GM10248 (cell line): ENCODE measurements around the gene KRCC1.
"Not testable (repeated sequence)": the region's sequence is repeated elsewhere in the genome, so short reads cannot be mapped to it uniquely, and the experiment has no call there.

Experiments
- CTCF ChIA-PET: fragments of 300-600 bp; sonication (Branson Sonifier 250); formaldehyde crosslinking; extraction: SDS; loops from one replicate; lab custom pipeline; 2021; ENCODE audit warnings: antibody characterized with exemption; lab: Yijun Ruan, JAX
- POLR2A ChIA-PET: fragments of 350-650 bp; sonication (Branson Sonifier 250); formaldehyde crosslinking; extraction: SDS; loops from one replicate; lab custom pipeline; 2020; ENCODE audit warnings: antibody characterized with exemption; lab: Yijun Ruan, JAX
- DNase-seq: peaks from one replicate; pipeline ENCODE4 v3.0.0; 2012; ENCODE audit errors: extremely low spot score
- TF ChIP-seq, protein P1 (sequence below): IDR thresholded peaks from 2 replicates; pipeline ENCODE4 v1.5.1; 2012; ENCODE audit warnings: mild to moderate bottlenecking, low read depth; ENCODE audit errors: extremely low read depth, missing control alignments, control extremely low read depth

Gene KRCC1

DNA sequence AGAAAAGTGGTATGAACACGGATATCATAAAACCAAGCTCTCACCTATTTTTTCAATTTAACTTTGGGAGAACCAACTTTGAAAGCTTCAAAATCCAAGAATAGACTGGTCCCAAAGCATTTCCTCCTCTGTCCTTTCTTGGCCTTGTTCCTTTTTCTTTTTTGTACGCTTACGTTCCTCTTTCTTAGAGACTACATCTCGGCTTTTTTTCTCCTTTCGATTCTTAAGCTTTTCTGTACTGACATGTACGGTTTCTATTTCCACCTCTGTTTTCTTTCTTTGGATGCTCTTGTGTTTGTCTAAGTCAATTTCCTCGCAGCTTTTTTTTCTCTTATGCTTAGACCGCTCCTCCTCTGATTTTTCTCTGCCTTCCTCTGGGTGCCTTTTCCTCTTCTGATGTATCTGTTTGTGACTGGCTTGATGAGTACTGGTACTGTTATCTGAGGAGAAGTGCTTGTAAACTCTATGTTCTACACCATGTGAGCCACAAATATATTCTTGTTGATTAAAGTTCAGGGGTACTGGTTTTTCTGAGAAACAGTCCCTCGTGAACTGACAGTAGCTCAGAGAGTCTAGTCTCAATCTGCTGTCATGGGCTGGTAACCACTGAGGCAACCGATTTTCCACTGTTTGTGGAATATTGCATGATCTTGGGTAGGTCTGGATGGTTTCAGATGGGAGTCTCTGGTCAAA, 27.7 kb downstream of the KRCC1 start:
- CTCF ChIA-PET, result interaction anchor here (0.8 to 1.8 kb wide), 5 partner anchors 8 to 33 kb away, joined by 3 to 5 read pairs (median 4); no protein-coding TSS in a partner anchor
- TF ChIP-seq, protein P1, sequence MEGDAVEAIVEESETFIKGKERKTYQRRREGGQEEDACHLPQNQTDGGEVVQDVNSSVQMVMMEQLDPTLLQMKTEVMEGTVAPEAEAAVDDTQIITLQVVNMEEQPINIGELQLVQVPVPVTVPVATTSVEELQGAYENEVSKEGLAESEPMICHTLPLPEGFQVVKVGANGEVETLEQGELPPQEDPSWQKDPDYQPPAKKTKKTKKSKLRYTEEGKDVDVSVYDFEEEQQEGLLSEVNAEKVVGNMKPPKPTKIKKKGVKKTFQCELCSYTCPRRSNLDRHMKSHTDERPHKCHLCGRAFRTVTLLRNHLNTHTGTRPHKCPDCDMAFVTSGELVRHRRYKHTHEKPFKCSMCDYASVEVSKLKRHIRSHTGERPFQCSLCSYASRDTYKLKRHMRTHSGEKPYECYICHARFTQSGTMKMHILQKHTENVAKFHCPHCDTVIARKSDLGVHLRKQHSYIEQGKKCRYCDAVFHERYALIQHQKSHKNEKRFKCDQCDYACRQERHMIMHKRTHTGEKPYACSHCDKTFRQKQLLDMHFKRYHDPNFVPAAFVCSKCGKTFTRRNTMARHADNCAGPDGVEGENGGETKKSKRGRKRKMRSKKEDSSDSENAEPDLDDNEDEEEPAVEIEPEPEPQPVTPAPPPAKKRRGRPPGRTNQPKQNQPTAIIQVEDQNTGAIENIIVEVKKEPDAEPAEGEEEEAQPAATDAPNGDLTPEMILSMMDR, result no peak
- DNase-seq, result no peak
- POLR2A ChIA-PET, result no interaction called here

DNA sequence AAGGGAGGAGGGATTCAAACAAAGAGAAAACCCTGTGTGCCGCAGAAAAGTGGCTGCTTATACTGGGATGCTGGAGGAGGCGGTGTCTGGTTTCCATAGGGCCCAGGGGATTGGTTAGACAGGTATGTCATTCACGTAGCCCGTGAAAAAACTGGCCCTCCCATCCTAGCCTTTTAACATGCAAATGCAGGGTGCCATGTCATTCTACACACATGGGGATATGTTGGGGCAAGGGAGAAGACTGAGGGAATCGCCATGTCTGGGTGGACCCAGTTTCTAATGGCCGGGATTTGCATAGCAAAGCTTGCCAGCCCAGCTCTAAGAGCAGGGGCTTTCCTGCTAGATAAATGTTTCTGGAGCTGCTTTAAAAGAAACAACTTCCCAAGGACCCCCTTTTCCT, 31.1 kb downstream of the KRCC1 start:
- CTCF ChIA-PET, result interaction anchor here (1.0 kb wide), 1 partner anchor 23 kb away, joined by 3 read pairs; no protein-coding TSS in a partner anchor
- DNase-seq, result no peak
- TF ChIP-seq, protein P1, result no peak
- POLR2A ChIA-PET, result no interaction called here

DNA sequence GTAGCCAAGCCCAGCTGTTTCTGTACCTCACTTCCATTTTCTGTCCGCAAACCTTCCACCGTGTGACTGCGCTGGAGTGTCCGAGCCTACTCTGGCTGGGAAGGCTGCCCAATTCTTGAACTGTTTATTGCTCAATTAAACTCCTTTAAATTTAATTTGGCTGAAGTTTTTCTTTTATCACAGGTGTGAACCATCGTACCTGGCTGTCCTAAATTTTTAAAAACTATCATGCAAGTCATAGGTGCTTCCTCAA, 33.0 kb downstream of the KRCC1 start:
- POLR2A ChIA-PET, result no interaction called here
- DNase-seq, result no peak
- CTCF ChIA-PET, result no interaction called here
- TF ChIP-seq, protein P1, result no peak

DNA sequence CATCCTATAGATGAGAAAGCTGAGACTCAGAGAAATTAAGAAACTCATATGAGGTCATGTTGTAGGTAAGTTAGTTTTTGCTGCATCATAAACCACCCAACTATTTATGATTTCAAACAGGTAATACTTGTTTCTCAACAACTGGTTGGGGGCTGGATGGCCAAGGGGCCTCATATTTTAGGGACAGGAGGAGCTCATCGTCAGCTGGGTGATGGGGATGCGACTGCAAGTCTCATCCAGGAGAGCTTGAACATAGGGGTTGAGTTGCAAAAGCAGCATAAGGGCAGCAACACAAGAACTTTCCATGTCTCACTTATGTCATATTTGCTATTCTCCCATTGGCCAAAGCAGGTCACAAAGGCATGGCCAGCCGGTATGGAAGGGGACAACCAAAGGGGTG, 35.6 kb downstream of the KRCC1 start:
- ChIA-PET CTCF (interaction anchor here (1.0 to 1.3 kb wide), 2 partner anchors 17 to 18 kb away, joined by 3 to 4 read pairs; no protein-coding TSS in a partner anchor), POLR2A (no interaction called here)
- TF ChIP-seq, protein P1, result no peak
- no peak for DNase-seq

DNA sequence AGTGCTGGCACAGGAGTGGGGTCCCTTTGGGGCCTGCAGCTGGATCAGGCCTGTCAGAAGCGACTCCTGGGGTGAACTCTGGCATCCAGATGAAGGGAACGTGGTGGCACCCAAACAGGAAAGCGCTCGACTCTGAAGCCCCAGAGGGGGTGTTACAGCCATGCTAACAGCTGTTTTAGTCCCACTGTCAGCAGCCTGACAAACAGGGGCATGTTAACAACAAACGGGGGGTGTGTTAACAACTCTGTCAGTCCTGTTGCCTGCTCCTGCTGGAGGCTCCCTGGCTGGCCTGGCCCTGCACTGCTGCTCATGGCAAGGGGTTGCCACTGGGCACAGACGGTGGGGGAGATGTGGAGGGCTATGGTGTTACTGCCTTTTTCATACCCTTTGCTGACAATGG, 36.7 kb downstream of the KRCC1 start:
- POLR2A ChIA-PET, result no interaction called here
- no peak for DNase-seq
- CTCF ChIA-PET, result interaction anchor here (0.7 to 1.7 kb wide), 2 partner anchors 9 to 17 kb away, joined by 3 to 7 read pairs; no protein-coding TSS in a partner anchor
- TF ChIP-seq, protein P1, result no peak

DNA sequence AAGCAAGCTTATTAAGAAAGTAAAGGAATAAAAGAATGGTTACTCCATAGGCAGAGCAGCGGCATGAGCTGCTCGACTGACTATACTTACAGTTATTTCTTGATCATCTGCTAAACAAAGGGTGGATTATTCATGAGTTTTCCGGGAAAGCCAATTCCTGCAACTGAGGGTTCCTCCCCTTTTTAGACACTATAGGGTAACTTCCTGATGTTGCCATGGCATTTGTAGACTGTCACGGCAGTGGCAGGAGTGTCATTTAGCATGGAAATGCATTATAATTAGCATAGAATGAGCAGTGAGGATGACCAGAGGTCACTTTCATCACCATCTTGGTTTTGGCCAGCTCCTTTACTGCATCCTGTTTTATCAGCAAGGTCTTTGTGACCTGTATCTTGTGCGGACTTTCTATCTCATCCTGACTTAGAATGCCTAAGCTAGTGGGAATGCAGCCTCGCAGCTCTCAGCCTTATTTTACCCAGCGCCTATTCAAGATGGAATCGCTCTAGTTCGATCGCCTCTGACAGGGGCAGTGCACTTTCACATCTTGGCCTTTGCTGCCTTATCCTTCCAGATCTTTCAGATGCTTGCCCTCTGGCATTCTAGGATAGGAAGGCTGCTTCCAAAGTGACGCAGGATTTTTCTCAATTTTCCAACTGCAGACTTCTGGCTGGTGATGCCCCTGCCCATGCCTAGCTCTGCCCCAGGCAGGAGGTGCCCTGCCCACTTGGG, 37.3 kb downstream of the KRCC1 start:
- CTCF ChIA-PET, result interaction anchor here (0.7 to 1.8 kb wide), 3 partner anchors 8 to 43 kb away, joined by 3 to 7 read pairs (median 5); no protein-coding TSS in a partner anchor
- POLR2A ChIA-PET, DNase-seq: not testable (repeated sequence)

DNA sequence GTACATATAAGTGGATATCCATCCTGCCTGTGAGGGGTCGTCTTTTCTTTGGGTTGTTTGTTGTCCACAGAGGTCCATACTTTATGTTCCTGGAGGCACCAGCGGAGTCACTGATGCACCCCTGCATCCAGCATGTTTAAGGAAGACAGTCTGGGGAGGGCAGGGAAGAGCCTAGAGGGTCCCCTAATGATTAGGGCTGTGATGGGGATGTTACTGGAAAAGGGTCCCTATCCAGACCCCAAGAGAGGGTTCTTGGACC, 37.9 kb downstream of the KRCC1 start:
- CTCF ChIA-PET, result interaction anchor here (1.3 to 1.8 kb wide), 2 partner anchors 32 to 43 kb away, joined by 3 to 5 read pairs; no protein-coding TSS in a partner anchor
- DNase-seq, POLR2A ChIA-PET: not testable (repeated sequence)
